ENCODE results near the gene GDPD5. TPM values are rescaled to one million over a fixed set of nuclear protein-coding genes. Genes with fewer than 3 reads are reported as not detected.

GDPD5 gene
- total RNA-seq, 2 experiments from 2014 or later: 13.5 to 57.3 TPM

DNA sequence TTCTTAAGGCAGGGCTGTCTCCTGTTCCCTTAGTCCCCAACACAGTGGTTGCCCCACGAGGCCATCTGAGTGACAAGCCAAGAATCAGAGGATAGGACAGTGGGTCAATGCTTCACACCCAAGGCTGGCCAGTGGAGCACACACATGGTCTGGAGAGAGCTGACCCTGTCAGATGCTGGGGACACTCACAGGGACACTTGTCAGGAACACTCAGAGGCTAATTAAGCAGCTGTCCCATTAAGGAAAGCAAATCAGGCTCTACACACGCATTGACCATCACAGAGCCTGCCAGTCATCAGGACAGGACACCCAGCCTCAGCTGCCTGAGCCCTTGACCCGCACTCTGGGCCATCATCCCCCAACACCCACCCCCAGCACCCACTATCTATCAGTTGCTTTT, 18.2 kb downstream of the GDPD5 start:
- peak overlapping the region; percentile 70 for H3K4me2 ChIP-seq (ENCODE audit: low read length)
- no peak for DNase-seq (ENCODE audit: low spot score)
- H3K9me2 ChIP-seq (ENCODE audit: insufficient read depth, low read length): no peaks in the 10 kb centered on the region
- H3K36me3 ChIP-seq (ENCODE audit: insufficient read depth, low read length): no peaks in the 10 kb centered on the region
- H3K4me3 ChIP-seq (ENCODE audit: low read depth, low read length, poor library complexity, severe bottlenecking): peak overlapping the region; percentile 19
- H3K79me2 ChIP-seq (ENCODE audit: insufficient read depth, low read depth, low read length): no peaks in the 10 kb centered on the region
- peak overlapping the region; percentile 60; the same call in 1 of the 2 replicates for H2AFZ ChIP-seq (ENCODE audit: low read length)
- H3K9me3 ChIP-seq (ENCODE audit: low read length): no peaks in the 10 kb centered on the region
- ChIA-PET POLR2A (interaction anchor here (0.7 to 1.6 kb wide), 3 partner anchors 9 to 108 kb away, joined by 4 to 7 read pairs (median 4); no protein-coding TSS in a partner anchor), CTCF (ENCODE audit: unreplicated experiment) (interaction anchor here (1.2 kb wide), 1 partner anchor 11 kb away, joined by 5 read pairs; no protein-coding TSS in a partner anchor)
- peak overlapping the region; percentile 65 for H3K27ac ChIP-seq (ENCODE audit: low read depth, low read length, poor library complexity, severe bottlenecking)
- intact Hi-C loops (cut with micrococcal nuclease; ENCODE audit: unreplicated experiment): no loop called here
- TF ChIP-seq EZH2phosphoT487 (IDR thresholded peaks at IDR 0.05; ENCODE audit: borderline replicate concordance, low read depth, low read length): no peak
- TF ChIP-seq, protein P1, sequence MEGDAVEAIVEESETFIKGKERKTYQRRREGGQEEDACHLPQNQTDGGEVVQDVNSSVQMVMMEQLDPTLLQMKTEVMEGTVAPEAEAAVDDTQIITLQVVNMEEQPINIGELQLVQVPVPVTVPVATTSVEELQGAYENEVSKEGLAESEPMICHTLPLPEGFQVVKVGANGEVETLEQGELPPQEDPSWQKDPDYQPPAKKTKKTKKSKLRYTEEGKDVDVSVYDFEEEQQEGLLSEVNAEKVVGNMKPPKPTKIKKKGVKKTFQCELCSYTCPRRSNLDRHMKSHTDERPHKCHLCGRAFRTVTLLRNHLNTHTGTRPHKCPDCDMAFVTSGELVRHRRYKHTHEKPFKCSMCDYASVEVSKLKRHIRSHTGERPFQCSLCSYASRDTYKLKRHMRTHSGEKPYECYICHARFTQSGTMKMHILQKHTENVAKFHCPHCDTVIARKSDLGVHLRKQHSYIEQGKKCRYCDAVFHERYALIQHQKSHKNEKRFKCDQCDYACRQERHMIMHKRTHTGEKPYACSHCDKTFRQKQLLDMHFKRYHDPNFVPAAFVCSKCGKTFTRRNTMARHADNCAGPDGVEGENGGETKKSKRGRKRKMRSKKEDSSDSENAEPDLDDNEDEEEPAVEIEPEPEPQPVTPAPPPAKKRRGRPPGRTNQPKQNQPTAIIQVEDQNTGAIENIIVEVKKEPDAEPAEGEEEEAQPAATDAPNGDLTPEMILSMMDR (conservative IDR thresholded peaks at IDR 0.05; ENCODE audit: low read length): no peak
- peaks cover 46% of the 10 kb centered on the region for H3K4me1 ChIP-seq (ENCODE audit: insufficient read depth, low read length, poor library complexity, severe bottlenecking)
- BruUV-seq (replicated peaks): no TSS peak
- no peaks in the 10 kb centered on the region for H4K20me1 ChIP-seq (ENCODE audit: insufficient read depth, low read length)

DNA sequence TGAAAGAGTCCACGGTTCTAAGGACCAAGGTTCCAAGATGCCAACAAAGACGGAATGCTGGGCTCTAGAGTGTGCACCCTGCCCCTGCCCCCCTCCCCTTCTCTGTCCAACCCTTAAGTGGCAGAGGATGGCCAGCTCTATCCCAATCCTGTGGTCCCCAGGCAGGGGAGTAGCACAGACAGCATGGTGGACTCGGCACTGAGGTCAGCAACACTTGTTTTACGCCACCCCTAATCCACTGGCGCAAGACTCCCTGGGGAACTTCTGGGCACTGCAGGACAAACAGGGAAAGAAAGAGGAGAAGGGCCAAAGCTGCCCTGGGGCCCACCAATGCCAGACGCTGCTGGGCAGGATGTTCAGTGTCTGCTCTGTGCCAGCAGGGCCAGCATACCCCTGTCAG, 18.9 kb downstream of the GDPD5 start:
- intact Hi-C loops (cut with micrococcal nuclease; ENCODE audit: unreplicated experiment): no loop called here
- Histone ChIP-seq H3K9me3 (ENCODE audit: low read length) (no peaks in the 10 kb centered on the region), H3K36me3 (ENCODE audit: insufficient read depth, low read length) (no peaks in the 10 kb centered on the region), H3K4me2 (ENCODE audit: low read length) (0 out of 2 replicates have a peak overlapping the region, but pooled peaks have one; percentile 70), H2AFZ (ENCODE audit: low read length) (no peak overlapping the region), H4K20me1 (ENCODE audit: insufficient read depth, low read length) (no peaks in the 10 kb centered on the region), H3K79me2 (ENCODE audit: insufficient read depth, low read depth, low read length) (no peaks in the 10 kb centered on the region), H3K4me3 (ENCODE audit: low read depth, low read length, poor library complexity, severe bottlenecking) (no peak overlapping the region), H3K4me1 (ENCODE audit: insufficient read depth, low read length, poor library complexity, severe bottlenecking) (peaks cover 53% of the 10 kb centered on the region), H3K9me2 (ENCODE audit: insufficient read depth, low read length) (no peaks in the 10 kb centered on the region), H3K27ac (ENCODE audit: low read depth, low read length, poor library complexity, severe bottlenecking) (no peak overlapping the region)
- TF ChIP-seq, protein P1 (conservative IDR thresholded peaks at IDR 0.05; ENCODE audit: low read length): no peak
- no peak for TF ChIP-seq EZH2phosphoT487 (IDR thresholded peaks at IDR 0.05; ENCODE audit: borderline replicate concordance, low read depth, low read length)
- CTCF ChIA-PET (ENCODE audit: unreplicated experiment): no interaction called here
- no peak for DNase-seq (ENCODE audit: low spot score)
- BruUV-seq (replicated peaks): no TSS peak
- POLR2A ChIA-PET: interaction anchor here (1.5 to 1.6 kb wide), 2 partner anchors 9 to 16 kb away, joined by 4 to 7 read pairs; no protein-coding TSS in a partner anchor

DNA sequence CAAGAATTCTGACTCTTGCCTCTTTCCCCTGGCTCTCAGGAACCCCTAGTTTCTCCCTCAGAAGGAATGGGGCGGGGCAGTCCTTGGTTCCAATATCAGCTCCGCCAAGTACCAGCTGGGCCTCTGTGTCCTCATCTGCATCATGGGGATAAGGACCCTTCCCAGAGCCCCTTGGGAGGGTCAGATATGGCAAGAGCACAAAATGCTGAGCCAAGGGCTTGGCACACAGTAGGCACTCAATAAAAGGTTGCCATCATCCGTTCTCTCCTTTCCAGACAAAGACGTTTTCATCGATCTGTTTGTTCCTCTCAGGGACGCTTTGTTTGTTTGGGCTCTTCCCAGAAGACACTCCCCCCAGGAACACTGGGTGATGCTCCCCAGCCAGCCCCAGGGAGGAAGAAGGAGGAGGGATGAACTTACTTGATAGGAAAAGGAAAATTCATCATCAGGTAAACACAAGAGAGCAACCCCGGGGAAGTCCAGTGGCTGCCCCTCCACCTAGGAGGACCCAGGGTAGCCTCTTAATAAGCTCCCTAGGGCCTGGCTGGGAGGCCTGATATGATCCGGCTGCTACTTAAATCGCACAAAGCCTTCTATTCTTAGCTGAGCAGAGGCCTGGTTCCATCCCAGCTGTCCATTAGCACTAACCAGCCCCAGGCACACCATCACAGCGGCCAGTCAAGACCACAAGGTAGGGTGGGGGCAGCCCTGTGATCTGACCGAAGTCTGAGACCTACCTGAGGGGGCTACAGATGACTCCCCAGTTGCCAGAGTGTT, 19.6 kb downstream of the GDPD5 start:
- Histone ChIP-seq H3K4me3 (ENCODE audit: low read depth, low read length, poor library complexity, severe bottlenecking) (no peak overlapping the region), H3K79me2 (ENCODE audit: insufficient read depth, low read depth, low read length) (no peaks in the 10 kb centered on the region), H3K27ac (ENCODE audit: low read depth, low read length, poor library complexity, severe bottlenecking) (no peak overlapping the region), H3K4me2 (ENCODE audit: low read length) (no peak overlapping the region), H3K9me3 (ENCODE audit: low read length) (no peaks in the 10 kb centered on the region), H2AFZ (ENCODE audit: low read length) (no peak overlapping the region), H3K9me2 (ENCODE audit: insufficient read depth, low read length) (no peaks in the 10 kb centered on the region), H3K4me1 (ENCODE audit: insufficient read depth, low read length, poor library complexity, severe bottlenecking) (peaks cover 53% of the 10 kb centered on the region), H3K36me3 (ENCODE audit: insufficient read depth, low read length) (no peaks in the 10 kb centered on the region), H4K20me1 (ENCODE audit: insufficient read depth, low read length) (no peaks in the 10 kb centered on the region)
- BruUV-seq (replicated peaks): no TSS peak
- TF ChIP-seq EZH2phosphoT487 (IDR thresholded peaks at IDR 0.05; ENCODE audit: borderline replicate concordance, low read depth, low read length): no peak
- TF ChIP-seq, protein P1 (conservative IDR thresholded peaks at IDR 0.05; ENCODE audit: low read length): no peak
- intact Hi-C loops (cut with micrococcal nuclease; ENCODE audit: unreplicated experiment): no loop called here
- ChIA-PET CTCF (ENCODE audit: unreplicated experiment) (no interaction called here), POLR2A (no interaction called here)
- no peak for DNase-seq (ENCODE audit: low spot score)
